Stomach (tissue), 4 donors: ENCODE results near the gene MRAS.

Experiments
- CTCF ChIP-seq, 7 experiments: fragments of 450-650 bp in 4 of 7; fragments of 200-600 bp in 3 of 7; sonication (generic) in 3 of 7; IDR thresholded peaks; one replicate each; pipeline ENCODE4 v1.5.1; 2016 to 2019; ENCODE audit warnings: antibody characterized with exemption in 7 of 7, control low read depth in 2 of 7, mild to moderate bottlenecking in 1 of 7
- POLR2AphosphoS5 ChIP-seq, 3 donors: sonication (generic); formaldehyde crosslinking; IDR thresholded peaks; one replicate each; pipeline ENCODE4 v1.6.1; 2016; ENCODE audit warnings: antibody characterized with exemption in 3 of 3

- TF ChIP-seq CTCF (IDR thresholded peaks at IDR 0.05) (no peak), POLR2AphosphoS5 (IDR thresholded peaks at IDR 0.05) (no peak)
Observed at GRCh38 chr3:138423316-138423715, 74.9 kb downstream of the MRAS start.
